Measurements from ENCODE around the gene CDKN2AIPNL.
A peak's percentile ranks its signal among the peaks of the same experiment; 100 is the strongest.

The CDKN2AIPNL gene

DNA sequence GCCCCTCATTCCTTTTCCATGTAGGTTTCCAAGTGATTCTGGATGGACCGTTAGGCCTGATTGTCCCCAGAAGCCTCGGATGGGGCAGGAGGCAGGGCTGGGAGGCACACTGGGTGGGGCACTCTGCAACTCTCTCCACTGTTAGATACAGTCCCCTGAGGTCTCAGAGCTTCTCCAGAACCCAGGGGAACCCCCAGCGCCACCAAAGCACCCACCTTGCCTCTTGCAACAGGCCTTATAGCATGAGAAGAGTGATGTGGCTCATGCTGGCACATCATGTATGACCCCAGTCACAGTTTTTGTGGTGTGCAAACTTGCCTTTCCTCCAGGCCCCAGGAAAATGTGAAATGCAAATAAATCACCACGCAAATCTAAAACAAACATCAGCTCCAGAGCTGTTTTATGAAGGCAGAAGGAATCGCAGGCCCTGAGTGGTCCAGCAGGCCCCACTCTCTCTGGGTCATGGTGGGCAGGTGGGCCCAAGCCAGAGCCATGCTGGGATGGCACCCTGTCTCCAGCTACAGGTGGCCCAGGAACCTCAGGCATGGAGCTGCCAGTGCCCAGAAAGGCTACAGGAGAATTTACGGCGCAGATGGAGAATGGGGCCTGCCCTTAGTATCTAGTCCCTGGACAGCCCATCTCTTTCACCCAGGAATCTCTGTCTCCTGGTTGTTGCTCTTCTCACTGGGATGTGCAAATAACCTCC is 36.3 kb upstream of the CDKN2AIPNL start:
- TF ChIP-seq, protein P1, sequence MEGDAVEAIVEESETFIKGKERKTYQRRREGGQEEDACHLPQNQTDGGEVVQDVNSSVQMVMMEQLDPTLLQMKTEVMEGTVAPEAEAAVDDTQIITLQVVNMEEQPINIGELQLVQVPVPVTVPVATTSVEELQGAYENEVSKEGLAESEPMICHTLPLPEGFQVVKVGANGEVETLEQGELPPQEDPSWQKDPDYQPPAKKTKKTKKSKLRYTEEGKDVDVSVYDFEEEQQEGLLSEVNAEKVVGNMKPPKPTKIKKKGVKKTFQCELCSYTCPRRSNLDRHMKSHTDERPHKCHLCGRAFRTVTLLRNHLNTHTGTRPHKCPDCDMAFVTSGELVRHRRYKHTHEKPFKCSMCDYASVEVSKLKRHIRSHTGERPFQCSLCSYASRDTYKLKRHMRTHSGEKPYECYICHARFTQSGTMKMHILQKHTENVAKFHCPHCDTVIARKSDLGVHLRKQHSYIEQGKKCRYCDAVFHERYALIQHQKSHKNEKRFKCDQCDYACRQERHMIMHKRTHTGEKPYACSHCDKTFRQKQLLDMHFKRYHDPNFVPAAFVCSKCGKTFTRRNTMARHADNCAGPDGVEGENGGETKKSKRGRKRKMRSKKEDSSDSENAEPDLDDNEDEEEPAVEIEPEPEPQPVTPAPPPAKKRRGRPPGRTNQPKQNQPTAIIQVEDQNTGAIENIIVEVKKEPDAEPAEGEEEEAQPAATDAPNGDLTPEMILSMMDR (conservative IDR thresholded peaks at IDR 0.05; ENCODE audit: low read depth, low read length) = no peak
- DNase-seq (ENCODE audit: low read depth) = no peak
- no peak overlapping the region for H3K4me3 ChIP-seq (ENCODE audit: low read depth, low read length)

DNA sequence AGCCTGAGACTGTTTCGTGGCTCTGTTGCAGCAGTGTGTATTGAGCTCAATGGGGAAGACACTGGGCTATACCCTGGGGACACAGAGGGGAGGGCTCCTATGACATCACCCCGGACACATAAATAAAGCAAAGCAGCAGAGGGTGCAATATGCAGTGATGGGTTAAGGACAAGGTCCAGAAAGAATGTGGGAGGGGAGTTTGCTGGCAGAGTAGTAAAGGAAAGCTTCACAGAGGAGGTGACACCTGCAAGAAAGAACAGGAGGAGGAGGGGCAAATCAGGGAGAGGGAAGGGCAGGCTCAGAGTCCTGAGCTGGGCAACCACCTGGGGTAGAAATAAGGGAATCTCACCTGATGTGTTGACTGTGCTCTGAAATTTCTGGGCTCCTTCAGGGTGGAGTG is 35.3 kb upstream of the CDKN2AIPNL start:
- TF ChIP-seq, protein P1 (conservative IDR thresholded peaks at IDR 0.05; ENCODE audit: low read depth, low read length) = no peak
- no peak for DNase-seq (ENCODE audit: low read depth)
- H3K4me3 ChIP-seq (ENCODE audit: low read depth, low read length) = no peak overlapping the region

DNA sequence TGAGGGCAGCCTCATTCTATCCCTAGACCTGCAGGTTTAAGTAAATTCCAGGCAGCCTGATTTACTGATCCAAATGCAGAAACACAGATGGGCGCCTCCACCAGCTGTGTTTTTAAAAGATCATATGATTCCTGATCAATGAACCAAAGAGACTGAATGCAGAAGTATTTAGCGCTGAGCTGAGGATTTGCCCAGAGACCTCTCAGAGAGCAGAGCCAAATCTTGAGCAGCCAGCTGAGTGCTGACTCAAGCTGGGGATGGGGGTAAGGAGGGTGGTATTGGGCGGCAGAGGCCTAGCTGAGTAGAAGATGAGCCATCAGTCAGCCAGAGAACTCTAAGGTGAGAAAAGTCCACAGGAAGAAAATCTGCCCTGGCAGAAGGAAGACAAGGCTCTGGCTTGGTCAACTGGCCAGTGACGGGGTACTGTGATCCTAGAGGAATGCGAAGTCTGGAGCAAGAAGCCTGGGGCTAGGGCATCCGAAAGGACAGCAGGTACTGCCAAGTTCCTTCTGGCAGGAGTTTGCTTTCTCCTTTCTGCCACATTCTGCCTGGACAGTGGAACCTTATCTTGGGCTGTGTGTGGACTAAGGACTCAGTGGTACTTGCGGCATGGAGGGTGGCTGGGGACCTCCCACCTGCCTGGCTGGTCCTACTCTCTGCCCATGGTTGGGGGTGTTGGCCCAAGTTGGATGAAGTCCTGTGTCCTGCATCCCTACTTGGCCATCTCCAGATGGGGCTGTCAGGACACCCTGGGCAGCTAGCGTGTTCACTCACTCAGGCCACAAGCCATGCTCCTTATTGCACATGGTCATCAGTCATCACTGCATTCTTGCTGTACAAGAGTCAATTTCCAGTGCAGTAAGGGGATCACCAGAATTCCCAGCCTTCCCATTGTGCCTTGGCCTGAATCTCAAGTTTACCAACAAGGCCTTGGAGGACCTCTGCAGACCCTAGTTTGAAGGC is 34.5 kb upstream of the CDKN2AIPNL start:
- no peak overlapping the region for H3K4me3 ChIP-seq (ENCODE audit: low read depth, low read length)
- DNase-seq (ENCODE audit: low read depth) = no peak
- TF ChIP-seq, protein P1 (conservative IDR thresholded peaks at IDR 0.05; ENCODE audit: low read depth, low read length) = no peak

DNA sequence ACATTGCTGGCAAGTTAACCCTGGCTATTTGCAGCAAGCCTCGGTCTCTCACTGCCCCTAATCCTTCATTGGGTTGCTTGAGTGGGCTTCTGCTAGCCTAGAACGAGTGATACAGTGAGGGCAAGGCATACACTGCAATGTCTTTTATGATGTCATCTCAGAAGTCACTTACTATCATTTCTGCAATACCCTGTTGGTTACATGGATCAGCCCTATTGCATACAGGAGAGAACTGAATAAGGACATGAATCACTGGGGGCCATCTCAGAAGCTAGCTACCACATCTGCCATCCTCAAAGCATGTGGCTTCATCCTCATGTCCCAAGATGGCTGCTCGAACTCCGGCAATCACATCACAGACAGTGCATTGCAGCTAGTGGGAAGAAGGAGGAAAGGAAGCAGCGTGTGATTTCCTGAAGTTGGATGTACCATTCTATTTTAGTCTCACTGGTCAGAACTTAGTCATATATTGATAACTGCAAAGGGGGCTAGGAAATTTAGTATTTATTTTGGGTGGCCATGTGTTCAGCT is 33.3 kb upstream of the CDKN2AIPNL start:
- TF ChIP-seq, protein P1 (conservative IDR thresholded peaks at IDR 0.05; ENCODE audit: low read depth, low read length) = no peak
- no peak overlapping the region for H3K4me3 ChIP-seq (ENCODE audit: low read depth, low read length)
- no peak for DNase-seq (ENCODE audit: low read depth)

DNA sequence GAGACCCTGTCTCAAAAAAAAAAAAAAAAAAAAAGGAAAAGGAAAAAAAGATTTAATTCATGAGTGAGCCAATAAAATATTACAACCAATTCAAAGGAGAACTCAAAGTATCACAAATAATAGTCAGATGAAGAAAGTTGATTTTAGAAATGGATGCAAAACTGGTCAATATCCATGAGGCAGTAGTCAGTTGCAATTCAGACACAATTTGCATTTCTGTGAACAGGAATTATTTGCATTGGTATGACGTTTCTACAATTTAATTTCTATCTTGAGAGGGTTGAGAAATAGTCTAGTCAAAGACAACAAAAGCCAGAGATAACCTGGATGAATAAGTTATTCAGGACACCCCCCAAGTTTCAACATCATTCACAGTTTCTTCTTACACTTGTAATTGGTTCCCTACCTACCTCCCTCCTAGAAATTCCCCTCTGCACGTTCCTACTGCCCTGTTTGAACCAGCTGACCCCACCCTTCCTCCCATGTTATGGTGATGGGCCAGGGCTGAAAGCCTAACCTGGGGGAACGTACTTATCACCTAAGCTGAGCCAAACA is 28.6 kb upstream of the CDKN2AIPNL start:
- DNase-seq (ENCODE audit: low read depth) = no peak
- H3K4me3 ChIP-seq (ENCODE audit: low read depth, low read length) = no peak overlapping the region
- TF ChIP-seq, protein P1 (conservative IDR thresholded peaks at IDR 0.05; ENCODE audit: low read depth, low read length) = no peak

DNA sequence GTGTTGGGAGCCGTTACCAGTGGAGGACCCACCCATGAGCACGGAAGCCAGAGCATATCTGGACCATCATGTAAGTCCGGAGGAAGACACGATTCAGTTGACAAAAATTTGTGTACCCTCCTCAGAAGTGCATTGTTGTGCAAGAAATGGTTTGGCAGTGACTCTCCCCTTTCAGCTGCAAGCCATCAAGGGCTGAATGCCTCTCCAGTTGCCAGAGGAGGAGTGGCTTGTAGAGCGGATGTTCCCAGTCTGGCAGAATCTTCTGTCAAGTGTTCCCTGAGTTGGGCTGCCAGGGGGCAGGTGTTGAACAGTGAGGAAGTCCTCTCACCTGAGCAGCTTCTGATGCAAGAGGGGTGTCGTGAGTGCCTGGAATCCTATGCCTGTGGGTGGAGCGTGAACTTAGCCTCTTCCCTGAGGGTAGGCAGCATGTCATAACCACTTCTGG is 27.6 kb upstream of the CDKN2AIPNL start:
- TF ChIP-seq, protein P1 (conservative IDR thresholded peaks at IDR 0.05; ENCODE audit: low read depth, low read length) = peak; percentile 8
- H3K4me3 ChIP-seq (ENCODE audit: low read depth, low read length) = no peak overlapping the region
- DNase-seq (ENCODE audit: low read depth) = peak; percentile 88
